HepG2 (cell line): ENCODE measurements around the gene TXNRD2. TPM values are rescaled to one million over a fixed set of nuclear protein-coding genes. Genes with fewer than 3 reads are reported as not detected.

ENCODE experiments used
- ATAC-seq: fragments of 200-7000 bp; cut with Tn5 transposase; 3 replicates; pipeline ENCODE4 v1.9.1; 2020; ENCODE audit warnings: mild to moderate bottlenecking, moderate library complexity
- BruUV-seq: library from RNA; stranded (reverse); fragments of 400-500 nt; replicated peaks from 2 replicates; lab custom pipeline; 2021; lab: Mats Ljungman, UMichigan
- CTCF ChIA-PET: fragments of 300-600 bp; formaldehyde crosslinking; extraction: SDS; loops from one replicate; lab custom pipeline; 2021; ENCODE audit warnings: low total read pairs, inconsistent platforms, low intra/inter-chr PET ratio; lab: Yijun Ruan, JAX
- POLR2A ChIA-PET: fragments of 350-600 bp; sonication (Branson Sonifier 250); formaldehyde crosslinking; loops from one replicate; lab custom pipeline; 2020; ENCODE audit warnings: antibody characterized with exemption, inconsistent platforms; lab: Yijun Ruan, JAX
- DNase-seq: peaks from one replicate; pipeline ENCODE4 v3.0.0-alpha.2; 2015; ENCODE audit warnings: low spot score
- FAIRE-seq: peaks from 3 replicates; lab custom pipeline; 2011; peaks lifted over from hg19 to GRCh38; lab: Jason Lieb, UNC
- H2AFZ ChIP-seq: one replicate; pipeline ENCODE4 v1.6.1; 2011; ENCODE audit warnings: low read length, inconsistent platforms
- H3K27ac ChIP-seq: fragments of 300-600 bp; 3 replicates; pipeline ENCODE4 v1.8.0; 2011; ENCODE audit warnings: mixed run types, mild to moderate bottlenecking, mixed read lengths, low read length, inconsistent platforms; ENCODE audit not compliant: insufficient read depth; ENCODE audit errors: extremely low read length
- H3K27me3 ChIP-seq, 2 experiments: fragments of 200-600 bp in 1 of 2; 2 replicates in 1 of 2; 3 replicates in 1 of 2; pipeline versions ENCODE4 v1.6.0 to v1.8.0; 2011; ENCODE audit warnings: low read length in 2 of 2, mild to moderate bottlenecking in 2 of 2, moderate library complexity in 2 of 2, inconsistent platforms in 1 of 2; ENCODE audit not compliant: insufficient read depth in 2 of 2, control insufficient read depth in 1 of 2
- H3K36me3 ChIP-seq, 2 experiments: fragments of 200-600 bp in 1 of 2; replicated peaks in 1 of 2; 2 replicates in 1 of 2; 3 replicates in 1 of 2; pipeline versions ENCODE4 v1.5.1 to v1.8.0; 2011; ENCODE audit warnings: low read length in 2 of 2, inconsistent platforms in 1 of 2; ENCODE audit not compliant: insufficient read depth in 2 of 2, control insufficient read depth in 1 of 2
- H3K4me1 ChIP-seq: 2 replicates; pipeline ENCODE4 v1.5.1; 2012; ENCODE audit warnings: low read length, inconsistent platforms; ENCODE audit not compliant: insufficient read depth
- H3K4me2 ChIP-seq: 2 replicates; pipeline ENCODE4 v1.6.0; 2011; ENCODE audit warnings: low read depth, low read length, inconsistent platforms
- H3K4me3 ChIP-seq, 3 experiments: fragments of 200-600 bp in 1 of 3; sonication (generic), shearing (Covaris generic) in 1 of 3; replicated peaks in 1 of 3; 2 replicates each; pipeline ENCODE4 v1.5.1; 2011 to 2016; ENCODE audit warnings: low read length in 3 of 3, inconsistent platforms in 2 of 3, low read depth in 2 of 3, mild to moderate bottlenecking in 2 of 3, control low read depth in 1 of 3, mixed read lengths in 1 of 3; ENCODE audit not compliant: insufficient read depth in 1 of 3
- H3K79me2 ChIP-seq: one replicate; pipeline ENCODE4 v1.6.1; 2011; ENCODE audit warnings: low read length, inconsistent platforms; ENCODE audit not compliant: insufficient read depth
- H3K9ac ChIP-seq: 2 replicates; pipeline ENCODE4 v1.6.0; 2011; ENCODE audit warnings: mild to moderate bottlenecking, low read depth, low read length, inconsistent platforms; ENCODE audit not compliant: insufficient read depth
- H3K9me3 ChIP-seq: 2 replicates; pipeline ENCODE4 v1.5.1; 2012; ENCODE audit warnings: mild to moderate bottlenecking, low read length
- H4K20me1 ChIP-seq: 2 replicates; pipeline ENCODE4 v1.6.0; 2011; ENCODE audit warnings: inconsistent platforms, mild to moderate bottlenecking, low read length, moderate library complexity; ENCODE audit not compliant: insufficient read depth
- TFDP2 ChIP-seq: sonication (generic); formaldehyde crosslinking; IDR thresholded peaks from 2 replicates; pipeline ENCODE4 v1.4.0; 2020; ENCODE audit warnings: missing genetic modification reagents
- ZNF367 ChIP-seq: sonication (generic); formaldehyde crosslinking; IDR thresholded peaks from 2 replicates; pipeline ENCODE4 v1.4.0; 2020; ENCODE audit warnings: missing genetic modification reagents, borderline replicate concordance
- ZSCAN25 ChIP-seq: sonication (generic); formaldehyde crosslinking; IDR thresholded peaks from 2 replicates; pipeline ENCODE4 v1.8.0; 2022; ENCODE audit warnings: mild to moderate bottlenecking, missing genetic modification reagents
- WGBS: methylation state at CpG from one replicate; pipeline ENCODE4 v1.1.6; 2017; ENCODE audit warnings: low lambda C conversion rate; 5-methylcytosine and 5-hydroxymethylcytosine counted together
- in situ Hi-C: cut with HindIII; loops from 2 replicates; pipeline ENCODE4 v1.10.0; 2017; ENCODE audit warnings: low pct_unique_long_range_greater_than_20kb; ENCODE audit not compliant: extremely low pct_ligation_motif_present
- intact Hi-C: fragments of 100-400 bp; cut with micrococcal nuclease; formaldehyde crosslinking; loops from one replicate; pipeline ENCODE4 v1.10.0; 2022; ENCODE audit not compliant: unreplicated experiment
- polyA plus RNA-seq, 8 experiments: library from polyadenylated mRNA; depleted of rRNA in 3 of 8; stranded (reverse) in 7 of 8; unstranded in 1 of 8; fragments of >200 nt; fragmentation: Illumina TruSeq in 4 of 8; extraction: Trizol in 4 of 8; gene quantifications; 2 replicates each; pipeline versions ENCODE4 v1.2.1 to v1.2.3, GENCODE V29; 2011 to 2016; ENCODE audit warnings: low read depth in 4 of 8, missing spikeins in 1 of 8, mixed read lengths in 1 of 8; ENCODE audit not compliant: insufficient read depth in 1 of 8
- total RNA-seq, 5 experiments: library from RNA; depleted of rRNA; stranded (reverse); fragments of >200 nt; fragmentation: Illumina TruSeq; extraction: Trizol; gene quantifications; 2 replicates each; pipeline ENCODE4 v1.2.3, GENCODE V29; 2016; ENCODE audit warnings: low read depth in 1 of 5

TXNRD2 gene
- total and polyA plus RNA-seq, 2 of the 13 experiments (the other 11 are each of a cell fraction or from before 2014, with no cell fraction given) = 17.5 to 18.6 TPM

- WGBS = 74% methylated on average over 12 of the region's 24 CpGs
- H3K4me2 ChIP-seq = no peak overlapping the region
- H3K36me3 ChIP-seq = no peaks in the 10 kb centered on the region; a peak in 1 of 5 replicates
- POLR2A ChIA-PET = interaction anchor here (1.5 kb wide), 1 partner anchor 14 kb away, joined by 5 read pairs; no protein-coding TSS in a partner anchor
- H3K9ac ChIP-seq = no peak overlapping the region
- intact Hi-C loops = no loop called here
- H3K27ac ChIP-seq = no peak overlapping the region
- H3K27me3 ChIP-seq = no peaks in the 10 kb centered on the region
- 0 out of 2 replicates have a peak, but pooled peaks have one; percentile 23 for TF ChIP-seq TFDP2 (CRISPR knock-in tag)
- no peak for TF ChIP-seq ZNF367 (CRISPR knock-in tag)
- TF ChIP-seq ZSCAN25 = peak; percentile 61; the same call in 1 of the 2 replicates
- in situ Hi-C loops = no loop called here
- H4K20me1 ChIP-seq = peaks cover 9% of the 10 kb centered on the region; the same call in 1 of the 2 replicates
- ATAC-seq (peak; percentile 2; the same call in 1 of the 3 replicates), DNase-seq (no peak), FAIRE-seq (no peak)
- H3K9me3 ChIP-seq = no peaks in the 10 kb centered on the region
- BruUV-seq = no TSS peak
- H3K79me2 ChIP-seq = no peaks in the 10 kb centered on the region
- no peak overlapping the region for H3K4me3 ChIP-seq
- CTCF ChIA-PET = no interaction called here
- no peak overlapping the region for H2AFZ ChIP-seq
- peaks cover 18% of the 10 kb centered on the region for H3K4me1 ChIP-seq
Measured at GRCh38 chr22:19987394-19988306, 46.0 kb upstream of the TXNRD2 start.
